Measurements from ENCODE around the gene INPP1.

GRCh38 chr2:190415251-190415650, 71.9 kb downstream of the INPP1 start:
- TF ChIP-seq, protein P1, sequence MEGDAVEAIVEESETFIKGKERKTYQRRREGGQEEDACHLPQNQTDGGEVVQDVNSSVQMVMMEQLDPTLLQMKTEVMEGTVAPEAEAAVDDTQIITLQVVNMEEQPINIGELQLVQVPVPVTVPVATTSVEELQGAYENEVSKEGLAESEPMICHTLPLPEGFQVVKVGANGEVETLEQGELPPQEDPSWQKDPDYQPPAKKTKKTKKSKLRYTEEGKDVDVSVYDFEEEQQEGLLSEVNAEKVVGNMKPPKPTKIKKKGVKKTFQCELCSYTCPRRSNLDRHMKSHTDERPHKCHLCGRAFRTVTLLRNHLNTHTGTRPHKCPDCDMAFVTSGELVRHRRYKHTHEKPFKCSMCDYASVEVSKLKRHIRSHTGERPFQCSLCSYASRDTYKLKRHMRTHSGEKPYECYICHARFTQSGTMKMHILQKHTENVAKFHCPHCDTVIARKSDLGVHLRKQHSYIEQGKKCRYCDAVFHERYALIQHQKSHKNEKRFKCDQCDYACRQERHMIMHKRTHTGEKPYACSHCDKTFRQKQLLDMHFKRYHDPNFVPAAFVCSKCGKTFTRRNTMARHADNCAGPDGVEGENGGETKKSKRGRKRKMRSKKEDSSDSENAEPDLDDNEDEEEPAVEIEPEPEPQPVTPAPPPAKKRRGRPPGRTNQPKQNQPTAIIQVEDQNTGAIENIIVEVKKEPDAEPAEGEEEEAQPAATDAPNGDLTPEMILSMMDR (IDR thresholded peaks at IDR 0.05): no peak
- no peak for TF ChIP-seq POLR2A (IDR thresholded peaks at IDR 0.05)
